CD4-positive, alpha-beta T cell (primary cell): ENCODE data around the gene ZXDC. TPM values are rescaled to one million over a fixed set of nuclear protein-coding genes. Genes with fewer than 3 reads are reported as not detected.

Source experiments
- ATAC-seq: fragments of 200-7000 bp; cut with Tn5 transposase; one replicate; pipeline ENCODE4 v1.10.0; 2022; ENCODE audit warnings: mild to moderate bottlenecking; ENCODE audit not compliant: poor library complexity
- CTCF ChIA-PET: fragments of 350-600 bp; sonication (Branson Sonifier 250); formaldehyde crosslinking; loops from one replicate; lab custom pipeline; 2021; ENCODE audit warnings: antibody characterized with exemption, inconsistent platforms; lab: Charles Lee
- POLR2A ChIA-PET: fragments of 350-600 bp; sonication (Branson Sonifier 250); formaldehyde crosslinking; loops from one replicate; lab custom pipeline; 2021; ENCODE audit warnings: antibody characterized with exemption, inconsistent platforms; lab: Charles Lee
- DNase-seq, 14 experiments: peaks; one replicate each; pipeline ENCODE4 v3.0.0-alpha.2; 2013 to 2020; ENCODE audit warnings: mixed read lengths in 2 of 14
- H3K27ac ChIP-seq, 2 donors: one replicate each; pipeline versions ENCODE4 v1.5.1 to v1.7.0; 2013; ENCODE audit warnings: low read length in 2 of 2, low read depth in 1 of 2, mild to moderate bottlenecking in 1 of 2
- H3K27me3 ChIP-seq, 2 experiments: 1 replicate in 1 of 2; 2 replicates in 1 of 2; pipeline versions ENCODE4 v1.6.1 to v1.7.0; 2013; ENCODE audit warnings: low read length in 2 of 2, control low read depth in 1 of 2, mild to moderate bottlenecking in 1 of 2, moderate library complexity in 1 of 2; ENCODE audit not compliant: insufficient read depth in 2 of 2, control insufficient read depth in 1 of 2
- H3K36me3 ChIP-seq: one replicate; pipeline ENCODE4 v1.6.1; 2013; ENCODE audit warnings: low read length, control low read depth; ENCODE audit not compliant: insufficient read depth
- H3K4me1 ChIP-seq: one replicate; pipeline ENCODE4 v1.6.1; 2013; ENCODE audit warnings: low read length, control low read depth; ENCODE audit not compliant: insufficient read depth
- H3K4me3 ChIP-seq: one replicate; pipeline ENCODE4 v1.5.1; 2013; ENCODE audit warnings: mild to moderate bottlenecking, low read length, moderate library complexity
- H3K9me3 ChIP-seq, 2 experiments: 1 replicate in 1 of 2; 2 replicates in 1 of 2; pipeline versions ENCODE4 v1.6.1 to v1.7.0; 2013; ENCODE audit warnings: low read length in 2 of 2, mild to moderate bottlenecking in 2 of 2, control low read depth in 1 of 2, moderate library complexity in 1 of 2; ENCODE audit not compliant: control insufficient read depth in 1 of 2, insufficient read depth in 1 of 2
- H3K27ac Mint-ChIP-seq: one replicate; pipeline ENCODE4 v1.8.0; 2020; ENCODE audit warnings: mixed read lengths
- H3K27me3 Mint-ChIP-seq: one replicate; pipeline ENCODE4 v1.8.0; 2021; ENCODE audit warnings: mixed read lengths
- H3K36me3 Mint-ChIP-seq: one replicate; pipeline ENCODE4 v1.8.0; 2021; ENCODE audit warnings: low read depth, mixed read lengths
- H3K4me1 Mint-ChIP-seq: one replicate; pipeline ENCODE4 v1.8.0; 2021; ENCODE audit warnings: low read depth, mixed read lengths
- H3K4me3 Mint-ChIP-seq: one replicate; pipeline ENCODE4 v1.8.0; 2020; ENCODE audit warnings: mild to moderate bottlenecking, mixed read lengths
- H3K9me3 Mint-ChIP-seq: one replicate; pipeline ENCODE4 v1.8.0; 2020; ENCODE audit warnings: mixed read lengths
- intact Hi-C, 2 experiments: fragments of 100-400 bp; cut with DNase I in 1 of 2; cut with micrococcal nuclease in 1 of 2; formaldehyde crosslinking; loops; one replicate each; pipeline versions ENCODE4 v1.15.1 to v1.9.0; 2023 to 2025; cut with DNase I, micrococcal nuclease
- total RNA-seq, 174 experiments: library from RNA in 2 of 174; stranded (reverse) in 2 of 174; gene quantifications; one replicate each; pipeline ENCODE4 v1.2.3 and lab custom pipeline; 2021 to 2026
- TF ChIP-seq, protein P1 (sequence below): fragments of 200-600 bp; IDR thresholded peaks from one replicate; pipeline ENCODE4 v1.8.0; 2022; ENCODE audit warnings: antibody characterized with exemption, mild to moderate bottlenecking

ZXDC gene
- total RNA-seq, 2 experiments from 2014 or later, result 60.7 to 61.3 TPM

GRCh38 chr3:126435456-126436315 is 40.0 kb downstream of the ZXDC start:
- Mint-ChIP-seq H3K4me1 (no peaks in the 10 kb centered on the region), H3K27me3 (no peaks in the 10 kb centered on the region), H3K4me3 (no peak overlapping the region), H3K36me3 (peaks cover 71% of the 10 kb centered on the region), H3K9me3 (no peaks in the 10 kb centered on the region), H3K27ac (no peak overlapping the region)
- intact Hi-C loops, result no loop called here
- H3K4me1 ChIP-seq, result no peaks in the 10 kb centered on the region
- H3K36me3 ChIP-seq, result peaks cover 44% of the 10 kb centered on the region
- TF ChIP-seq, protein P1, sequence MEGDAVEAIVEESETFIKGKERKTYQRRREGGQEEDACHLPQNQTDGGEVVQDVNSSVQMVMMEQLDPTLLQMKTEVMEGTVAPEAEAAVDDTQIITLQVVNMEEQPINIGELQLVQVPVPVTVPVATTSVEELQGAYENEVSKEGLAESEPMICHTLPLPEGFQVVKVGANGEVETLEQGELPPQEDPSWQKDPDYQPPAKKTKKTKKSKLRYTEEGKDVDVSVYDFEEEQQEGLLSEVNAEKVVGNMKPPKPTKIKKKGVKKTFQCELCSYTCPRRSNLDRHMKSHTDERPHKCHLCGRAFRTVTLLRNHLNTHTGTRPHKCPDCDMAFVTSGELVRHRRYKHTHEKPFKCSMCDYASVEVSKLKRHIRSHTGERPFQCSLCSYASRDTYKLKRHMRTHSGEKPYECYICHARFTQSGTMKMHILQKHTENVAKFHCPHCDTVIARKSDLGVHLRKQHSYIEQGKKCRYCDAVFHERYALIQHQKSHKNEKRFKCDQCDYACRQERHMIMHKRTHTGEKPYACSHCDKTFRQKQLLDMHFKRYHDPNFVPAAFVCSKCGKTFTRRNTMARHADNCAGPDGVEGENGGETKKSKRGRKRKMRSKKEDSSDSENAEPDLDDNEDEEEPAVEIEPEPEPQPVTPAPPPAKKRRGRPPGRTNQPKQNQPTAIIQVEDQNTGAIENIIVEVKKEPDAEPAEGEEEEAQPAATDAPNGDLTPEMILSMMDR, result no peak
- no peaks in the 10 kb centered on the region for H3K27me3 ChIP-seq
- peaks cover 0 to 12% of the 10 kb centered on the region in 2 experiments for H3K9me3 ChIP-seq
- no peak overlapping the region for H3K4me3 ChIP-seq
- POLR2A ChIA-PET, result no interaction called here
- CTCF ChIA-PET, result no interaction called here
- no peak for ATAC-seq
- DNase-seq, result peak in 1 of 14 experiments; percentile 5
- no peak overlapping the region for H3K27ac ChIP-seq

GRCh38 chr3:126434931-126435411 is 40.7 kb downstream of the ZXDC start:
- no peak overlapping the region for H3K4me3 ChIP-seq
- TF ChIP-seq, protein P1, result no peak
- H3K27ac ChIP-seq, result no peak overlapping the region
- H3K9me3 ChIP-seq, result peaks cover 0 to 12% of the 10 kb centered on the region in 2 experiments
- no peaks in the 10 kb centered on the region for H3K27me3 ChIP-seq
- peaks cover 38% of the 10 kb centered on the region for H3K36me3 ChIP-seq
- Mint-ChIP-seq H3K9me3 (no peaks in the 10 kb centered on the region), H3K4me1 (no peaks in the 10 kb centered on the region), H3K4me3 (no peak overlapping the region), H3K27ac (no peak overlapping the region), H3K27me3 (no peaks in the 10 kb centered on the region), H3K36me3 (peaks cover 63% of the 10 kb centered on the region)
- ChIA-PET POLR2A (no interaction called here), CTCF (no interaction called here)
- intact Hi-C loops, result no loop called here
- no peaks in the 10 kb centered on the region for H3K4me1 ChIP-seq
- ATAC-seq (no peak), DNase-seq (peak in 1 of 14 experiments; percentile 1)

DNA sequence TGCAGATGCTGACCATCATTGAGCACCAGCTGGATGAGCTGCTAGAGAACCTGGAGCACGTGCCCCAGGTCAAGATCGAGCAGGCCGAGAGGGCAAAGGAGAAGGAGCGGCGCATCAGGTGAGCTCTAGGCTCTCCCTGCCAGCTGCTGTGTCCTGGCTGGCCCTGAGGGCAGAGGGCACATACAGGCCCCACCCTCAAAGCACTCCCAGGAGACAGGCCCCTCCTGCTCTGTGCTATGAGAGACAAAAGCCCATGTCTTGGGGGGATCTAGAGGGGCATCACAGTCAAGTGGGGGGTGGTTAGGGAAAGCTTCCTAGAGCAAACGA is 41.5 kb downstream of the ZXDC start:
- Mint-ChIP-seq H3K36me3 (peaks cover 60% of the 10 kb centered on the region), H3K27me3 (no peaks in the 10 kb centered on the region), H3K9me3 (no peaks in the 10 kb centered on the region), H3K27ac (no peak overlapping the region), H3K4me3 (no peak overlapping the region), H3K4me1 (no peaks in the 10 kb centered on the region)
- H3K27me3 ChIP-seq, result no peaks in the 10 kb centered on the region
- intact Hi-C loops, result no loop called here
- no peak for ATAC-seq
- no peaks in the 10 kb centered on the region for H3K4me1 ChIP-seq
- peaks cover 31% of the 10 kb centered on the region for H3K36me3 ChIP-seq
- peaks cover 0 to 12% of the 10 kb centered on the region in 2 experiments for H3K9me3 ChIP-seq
- no peak overlapping the region for H3K27ac ChIP-seq
- TF ChIP-seq, protein P1, result no peak
- DNase-seq, result peak in 1 of 14 experiments; percentile 11
- POLR2A ChIA-PET, result no interaction called here
- CTCF ChIA-PET, result no interaction called here
- no peak overlapping the region for H3K4me3 ChIP-seq
